Activated CD8-positive, alpha-beta memory T cell treated with anti-CD3 and anti-CD28 coated beads for 1 hour (primary cell): Measurements from ENCODE around the gene FAN1.
"Not testable (repeated sequence)": the region's sequence is repeated elsewhere in the genome, so short reads cannot be mapped to it uniquely, and the experiment has no call there.

Experiments
- DNase-seq, 2 donors: peaks; one replicate each; pipeline ENCODE4 v3.0.0-alpha.2; 2020; ENCODE audit warnings: low read depth in 1 of 2; ENCODE audit errors: extremely low read depth in 1 of 2

FAN1 gene

GRCh38 chr15:30903497-30904187 is at the start of gene FAN1:
FAN1 (plus strand) TSS chr15:30903915; CDS start chr15:30904664, 749 bp downstream.
- DNase-seq = peak; percentile 29 to 61

- DNase-seq = no peak
Measured at GRCh38 chr15:30859091-30859874, 44.4 kb upstream of the FAN1 start.

DNA sequence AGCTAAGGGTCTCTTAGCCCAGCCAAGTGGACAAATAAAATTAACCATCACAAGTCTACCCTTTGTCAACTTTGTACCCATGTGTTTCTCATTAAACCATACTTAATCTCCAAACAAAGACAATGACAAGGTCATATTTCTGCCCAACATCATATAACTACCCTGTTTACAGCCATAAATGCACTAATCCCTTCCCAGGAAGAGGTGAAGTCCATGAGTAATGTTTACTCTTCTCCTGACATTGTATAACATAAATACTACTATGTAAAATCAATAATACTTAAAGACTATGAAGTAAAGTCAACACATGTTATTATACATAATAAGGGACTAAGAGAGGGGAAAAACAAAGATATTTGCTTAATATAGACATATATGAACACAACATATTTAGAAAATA is 38.5 kb upstream of the FAN1 start:
- DNase-seq = no peak

GRCh38 chr15:30870681-30871080 is 33.0 kb upstream of the FAN1 start:
- DNase-seq = no peak

- DNase-seq = no peak
Measured at GRCh38 chr15:30872341-30872748, 31.4 kb upstream of the FAN1 start.

DNA sequence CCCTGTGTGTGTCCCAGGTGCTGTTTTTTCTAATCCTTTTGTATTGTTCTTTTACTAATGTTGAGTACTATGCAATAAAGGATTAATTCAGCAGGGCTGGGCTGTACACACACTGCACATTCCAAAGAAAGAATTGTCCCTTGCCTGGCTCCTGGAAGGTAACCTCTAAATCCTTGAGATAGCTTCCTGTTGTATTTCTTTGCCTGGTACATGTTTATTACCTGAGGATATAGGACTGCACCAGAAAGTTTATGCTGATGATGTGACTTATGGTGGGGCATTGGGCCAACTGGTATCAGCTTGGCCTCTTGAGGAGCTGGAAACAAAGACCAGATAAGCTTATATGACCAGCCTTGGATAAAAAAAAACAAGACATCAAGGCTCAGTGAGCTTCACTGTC is 26.6 kb upstream of the FAN1 start:
- DNase-seq = no peak

GRCh38 chr15:30878515-30878914 is 25.2 kb upstream of the FAN1 start:
- no peak for DNase-seq

- DNase-seq = peak in 1 of 2 donors; percentile 4
Measured at GRCh38 chr15:30882849-30883433, 20.8 kb upstream of the FAN1 start.

- DNase-seq = not testable (repeated sequence)
Measured at GRCh38 chr15:30883666-30884065, 20.0 kb upstream of the FAN1 start.

- no peak for DNase-seq
Measured at GRCh38 chr15:30885814-30886213, 17.9 kb upstream of the FAN1 start.

GRCh38 chr15:30889196-30889595 is 14.5 kb upstream of the FAN1 start:
- DNase-seq = no peak

GRCh38 chr15:30895461-30896210 is 8.1 kb upstream of the FAN1 start:
- DNase-seq = no peak

DNA sequence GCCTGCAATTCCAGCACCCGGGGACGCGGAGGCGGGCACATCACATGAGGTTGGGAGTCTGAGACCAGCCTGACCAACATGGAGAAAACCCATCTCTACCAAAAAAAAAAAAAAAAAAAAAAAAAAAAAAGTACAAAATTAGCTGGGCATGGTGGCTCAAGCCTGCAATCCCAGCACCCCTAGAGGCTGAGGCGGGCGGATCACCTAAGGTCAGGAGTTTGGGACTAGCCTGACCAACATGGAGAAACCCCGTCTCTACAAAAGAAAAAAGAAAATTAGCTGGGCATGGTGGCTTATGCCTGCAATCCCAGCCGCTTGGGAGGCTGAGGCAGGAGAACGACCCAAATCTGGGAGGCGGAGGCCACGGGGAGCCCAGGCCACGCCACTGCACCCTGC is 7.5 kb upstream of the FAN1 start:
- DNase-seq = no peak

DNA sequence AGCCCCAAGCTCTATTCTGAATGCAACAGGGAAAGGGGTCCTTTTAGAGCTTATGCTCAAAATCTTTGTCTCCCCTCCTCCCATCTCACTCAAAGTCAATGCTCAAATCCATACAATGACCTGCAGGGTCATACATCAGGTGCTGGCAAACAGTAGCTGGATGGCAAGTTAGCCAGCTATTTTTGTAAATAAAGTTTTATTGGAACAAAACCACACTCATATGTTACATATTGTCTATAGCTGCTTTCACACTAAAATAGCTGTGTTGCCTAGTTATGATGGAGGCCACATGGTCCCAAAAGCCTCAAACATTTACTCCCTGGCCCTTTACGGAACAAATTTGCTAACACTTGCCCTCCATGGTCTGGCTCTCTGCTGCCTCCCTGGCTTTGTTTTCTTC is 1.8 kb upstream of the FAN1 start:
- DNase-seq = no peak

DNA sequence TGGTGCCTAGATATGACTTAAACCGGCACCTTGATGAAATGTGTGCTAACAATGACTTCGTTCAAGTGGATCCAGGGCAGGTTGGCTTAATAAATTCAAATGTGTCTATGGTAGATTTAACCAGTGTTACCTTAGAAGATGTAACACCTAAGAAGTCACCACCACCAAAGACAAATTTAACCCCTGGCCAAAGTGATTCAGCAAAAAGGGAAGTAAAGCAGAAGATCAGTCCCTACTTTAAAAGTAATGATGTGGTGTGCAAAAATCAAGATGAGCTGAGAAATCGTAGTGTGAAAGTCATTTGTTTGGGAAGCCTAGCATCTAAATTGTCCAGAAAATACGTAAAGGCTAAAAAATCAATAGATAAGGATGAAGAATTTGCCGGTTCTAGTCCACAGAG is 1.1 kb downstream of the FAN1 start:
- DNase-seq = no peak

DNA sequence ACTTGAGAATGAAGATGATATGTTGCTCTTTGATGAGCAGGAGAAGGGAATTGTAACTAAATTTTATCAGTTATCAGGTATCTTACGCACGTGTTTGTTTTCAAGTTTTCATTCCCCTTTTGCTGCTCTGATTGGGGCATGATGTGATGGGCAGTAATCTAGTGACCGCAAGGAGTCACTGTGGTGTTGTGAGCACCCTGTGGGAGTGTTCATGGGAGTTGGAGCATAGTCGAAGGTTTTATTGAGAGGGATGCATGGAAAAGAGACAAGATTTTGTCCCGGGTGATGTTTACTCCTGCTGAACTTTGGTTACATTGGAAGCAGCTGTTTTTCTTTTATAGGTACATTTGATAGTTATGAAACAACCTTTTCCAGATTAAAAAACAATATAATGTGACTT is 2.1 kb downstream of the FAN1 start:
- DNase-seq = no peak

DNA sequence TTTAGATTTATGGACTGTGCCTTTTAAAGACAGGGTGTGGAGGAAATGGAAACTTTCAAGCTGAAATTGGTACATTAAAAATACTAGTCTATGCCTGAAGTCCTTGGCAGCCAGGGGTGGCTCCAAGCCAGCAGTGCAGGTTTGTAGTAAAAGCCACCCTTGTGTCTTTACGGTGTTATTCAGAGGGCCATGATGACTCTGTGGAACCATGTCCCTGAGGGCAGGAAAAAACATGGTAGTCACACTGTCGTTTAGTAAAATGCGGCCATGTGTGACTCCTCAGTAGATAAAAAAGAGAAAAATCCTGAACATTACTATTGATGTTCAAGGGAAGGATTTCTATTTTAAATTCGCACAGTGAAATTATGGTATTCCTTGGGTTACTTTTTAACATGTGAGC is 2.7 kb downstream of the FAN1 start:
- DNase-seq = no peak

GRCh38 chr15:30913761-30914160 is 10.0 kb downstream of the FAN1 start:
- no peak for DNase-seq

GRCh38 chr15:30917013-30917412 is 13.3 kb downstream of the FAN1 start:
- DNase-seq = no peak

GRCh38 chr15:30917675-30918074 is 14.0 kb downstream of the FAN1 start:
- DNase-seq = no peak

- no peak for DNase-seq
Measured at GRCh38 chr15:30918366-30918765, 14.7 kb downstream of the FAN1 start.
